ENCODE measurements around the gene TMEM38B.
"Not testable (repeated sequence)": the region's sequence is repeated elsewhere in the genome, so short reads cannot be mapped to it uniquely, and the experiment has no call there.

TMEM38B gene

GRCh38 chr9:105786796-105787195 lies 92.5 kb downstream of the TMEM38B start:
- DNase-seq; in situ Hi-C loops (cut with HindIII; ENCODE audit: low pct_ligation_motif_present, low pct_unique_long_range_greater_than_20kb, low sequenced_read_pairs): not testable (repeated sequence)

- in situ Hi-C loops (cut with HindIII; ENCODE audit: low pct_ligation_motif_present, low pct_unique_long_range_greater_than_20kb, low sequenced_read_pairs) = no loop called here
Measured at GRCh38 chr9:105816202-105816744, 121.9 kb downstream of the TMEM38B start.

GRCh38 chr9:105816981-105817380 lies 122.6 kb downstream of the TMEM38B start:
- in situ Hi-C loops (cut with HindIII; ENCODE audit: low pct_ligation_motif_present, low pct_unique_long_range_greater_than_20kb, low sequenced_read_pairs) = no loop called here

More at GRCh38 chr9:105816202-105816744, 121.9 kb downstream of the TMEM38B start:
- no peak for DNase-seq

GRCh38 chr9:105818903-105819302 lies 124.6 kb downstream of the TMEM38B start:
- in situ Hi-C loops (cut with HindIII; ENCODE audit: low pct_ligation_motif_present, low pct_unique_long_range_greater_than_20kb, low sequenced_read_pairs) = no loop called here
- no peak for DNase-seq

More at GRCh38 chr9:105816981-105817380, 122.6 kb downstream of the TMEM38B start:
- no peak for DNase-seq

- in situ Hi-C loops (cut with HindIII; ENCODE audit: low pct_ligation_motif_present, low pct_unique_long_range_greater_than_20kb, low sequenced_read_pairs) = no loop called here
- DNase-seq = no peak
Measured at GRCh38 chr9:105822814-105823213, 128.5 kb downstream of the TMEM38B start.

All from ACHN (cell line).